T47D (cell line): ENCODE data around the gene ATP10A.
"Not testable (repeated sequence)": the region's sequence is repeated elsewhere in the genome, so short reads cannot be mapped to it uniquely, and the experiment has no call there.

Experiments used
- DNase-seq, 2 experiments: peaks; one replicate each; pipeline versions ENCODE4 v3.0.0 to v3.0.0-alpha.2; 2011 to 2012; ENCODE audit warnings: low read depth in 1 of 2, low spot score in 1 of 2
- JUND ChIP-seq: IDR thresholded peaks from 2 replicates; pipeline ENCODE4 v1.6.1; 2012; ENCODE audit warnings: low read depth
- in situ Hi-C: cut with HindIII; loops from 2 replicates; pipeline ENCODE4 v1.10.0; 2016; ENCODE audit warnings: low sequenced_read_pairs, low pct_unique_long_range_greater_than_20kb

The ATP10A gene

GRCh38 chr15:25776071-25776746 is 86.9 kb downstream of the ATP10A start:
- in situ Hi-C loops: no loop called here
- TF ChIP-seq JUND: no peak
- DNase-seq: no peak

- DNase-seq: no peak
- no peak for TF ChIP-seq JUND
- in situ Hi-C loops: no loop called here
Measured at GRCh38 chr15:25775317-25775912, 87.7 kb downstream of the ATP10A start.

DNA sequence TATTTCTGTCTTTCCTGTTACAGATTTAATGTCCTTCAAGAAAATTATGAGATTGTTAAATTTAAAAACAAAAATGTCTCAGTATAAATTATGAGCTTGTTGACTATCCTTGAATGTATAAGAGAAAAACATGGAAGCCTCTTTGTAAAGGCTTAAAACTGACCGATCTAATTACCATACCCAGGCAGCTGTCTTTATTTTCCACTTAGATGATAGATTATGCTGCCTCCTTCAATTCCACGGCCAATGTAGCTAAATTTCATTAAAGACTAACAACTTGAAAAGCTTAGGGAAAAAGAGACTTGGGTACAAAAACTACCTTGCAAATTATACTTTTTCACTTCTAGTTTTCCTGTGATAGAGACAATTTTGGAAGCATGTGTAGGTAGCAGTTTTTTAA is 88.3 kb downstream of the ATP10A start:
- no peak for TF ChIP-seq JUND
- DNase-seq: no peak
- in situ Hi-C loops: no loop called here

GRCh38 chr15:25773248-25773647 is 89.9 kb downstream of the ATP10A start:
- DNase-seq: no peak
- in situ Hi-C loops: no loop called here
- no peak for TF ChIP-seq JUND

DNA sequence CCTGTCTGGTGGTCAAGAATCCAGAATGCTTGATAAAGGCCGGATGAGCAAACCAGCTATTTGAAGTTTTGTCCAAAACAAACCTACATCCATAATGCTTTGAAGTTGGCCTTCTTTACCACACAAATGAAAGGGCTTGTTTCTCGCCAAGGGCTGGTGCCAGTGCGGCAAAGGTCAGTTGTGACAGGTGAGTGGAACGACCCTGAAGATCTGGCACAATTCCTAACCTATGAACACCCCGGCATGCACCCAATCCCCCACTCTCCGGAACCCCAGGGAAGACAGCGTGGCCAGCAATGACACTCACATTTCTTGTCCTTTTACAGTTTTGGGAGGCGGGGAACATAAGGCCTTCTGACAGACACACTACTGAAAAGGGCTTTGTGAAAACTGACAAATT is 90.6 kb downstream of the ATP10A start:
- TF ChIP-seq JUND: no peak
- in situ Hi-C loops: no loop called here
- no peak for DNase-seq

DNA sequence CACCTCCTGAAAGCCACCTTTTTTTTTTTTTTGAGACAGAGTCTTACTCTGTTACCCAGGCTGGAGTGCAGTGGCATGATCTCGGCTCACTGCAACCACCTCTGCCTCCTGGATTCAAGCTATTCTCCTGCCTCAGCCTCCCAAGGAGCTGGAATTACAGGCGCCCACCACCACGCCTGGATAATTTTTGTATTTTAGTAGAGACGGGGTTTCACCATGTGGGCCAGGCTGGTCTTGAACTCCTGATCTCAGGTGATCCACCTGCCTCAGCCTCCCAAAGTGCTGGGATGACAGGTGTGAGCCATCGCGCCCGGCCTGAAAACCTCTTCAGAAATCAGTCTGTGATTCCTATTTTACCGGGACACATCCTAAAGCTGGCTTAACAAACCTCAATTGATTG is 91.4 kb downstream of the ATP10A start:
- in situ Hi-C loops, DNase-seq: not testable (repeated sequence)

- in situ Hi-C loops: no loop called here
- no peak for TF ChIP-seq JUND
- no peak for DNase-seq
Measured at GRCh38 chr15:25771338-25771706, 91.8 kb downstream of the ATP10A start.

DNA sequence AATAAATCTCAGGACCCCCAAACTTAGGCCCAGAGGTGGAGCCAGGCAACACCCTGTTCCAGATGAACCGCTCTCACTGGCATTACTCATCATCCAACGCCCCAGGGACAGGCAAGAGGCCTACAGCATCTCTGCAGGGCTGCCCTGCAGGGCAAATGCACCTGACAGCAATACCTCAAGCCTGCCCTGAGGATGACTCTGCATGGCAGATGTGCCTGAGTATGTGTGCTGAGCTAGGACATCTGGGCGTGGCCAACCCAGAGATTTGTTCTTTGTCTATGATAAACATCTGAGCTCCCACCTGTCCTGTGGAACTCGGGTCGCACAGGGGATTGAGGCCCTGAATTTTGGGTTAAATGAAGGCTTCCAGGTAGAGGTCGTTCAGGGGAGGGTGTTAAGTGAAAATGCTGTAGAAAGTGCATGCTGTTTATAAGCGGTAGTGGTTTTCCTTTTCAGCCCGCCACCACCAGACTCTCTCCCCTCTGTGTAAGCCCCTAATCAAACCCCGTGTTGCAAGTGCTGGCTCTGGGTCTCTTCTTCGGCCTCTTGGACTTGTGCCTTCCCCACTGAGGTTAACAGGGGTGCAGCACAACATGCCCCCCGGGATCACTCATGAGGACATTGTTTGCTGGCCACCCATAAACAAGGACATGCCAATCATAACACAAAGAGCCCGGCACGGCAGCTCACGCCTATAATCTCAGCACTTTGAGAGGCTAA is 92.3 kb downstream of the ATP10A start:
- TF ChIP-seq JUND: no peak
- in situ Hi-C loops: no loop called here
- DNase-seq: no peak

GRCh38 chr15:25770031-25770430 is 93.1 kb downstream of the ATP10A start:
- in situ Hi-C loops: no loop called here
- no peak for DNase-seq
- no peak for TF ChIP-seq JUND

DNA sequence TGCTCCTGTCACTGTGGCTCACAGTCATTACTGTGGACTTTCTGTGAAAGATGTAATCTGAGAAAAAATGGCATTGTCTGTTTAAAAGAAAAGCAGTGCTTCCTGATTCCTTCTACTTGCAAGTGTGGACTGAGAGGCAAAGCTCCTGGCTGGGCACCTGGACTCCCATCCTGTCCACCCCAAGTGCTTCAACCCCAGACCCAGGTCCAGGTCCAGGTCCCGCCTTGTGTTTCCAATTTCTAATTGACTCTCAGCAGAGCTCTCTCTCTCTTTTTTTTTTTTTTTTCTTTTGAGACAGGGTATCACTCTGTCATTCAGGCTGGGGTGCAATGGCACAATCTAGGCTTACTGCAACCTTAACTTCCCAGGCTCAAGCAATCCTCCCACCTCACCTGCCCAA is 94.9 kb downstream of the ATP10A start:
- no peak for TF ChIP-seq JUND
- no peak for DNase-seq
- in situ Hi-C loops: no loop called here

- no peak for TF ChIP-seq JUND
- in situ Hi-C loops: no loop called here
Measured at GRCh38 chr15:25767356-25768151, 95.6 kb downstream of the ATP10A start.

GRCh38 chr15:25766417-25766816 is 96.7 kb downstream of the ATP10A start:
- in situ Hi-C loops: no loop called here
- DNase-seq: no peak
- TF ChIP-seq JUND: no peak

More at GRCh38 chr15:25767356-25768151, 95.6 kb downstream of the ATP10A start:
- DNase-seq: no peak
